SK-N-MC (cell line): Measurements from ENCODE around the gene SPATS2L.

Source experiments
- EZH2 ChIP-seq: fragments of 200-600 bp; sonication (generic); IDR thresholded peaks from one replicate; pipeline ENCODE4 v1.6.1; 2017; ENCODE audit warnings: antibody characterized with exemption
- POLR2AphosphoS5 ChIP-seq: IDR thresholded peaks from 2 replicates; pipeline ENCODE4 v1.6.1; 2012; ENCODE audit warnings: mild to moderate bottlenecking, low read depth, low read length, borderline replicate concordance

DNA sequence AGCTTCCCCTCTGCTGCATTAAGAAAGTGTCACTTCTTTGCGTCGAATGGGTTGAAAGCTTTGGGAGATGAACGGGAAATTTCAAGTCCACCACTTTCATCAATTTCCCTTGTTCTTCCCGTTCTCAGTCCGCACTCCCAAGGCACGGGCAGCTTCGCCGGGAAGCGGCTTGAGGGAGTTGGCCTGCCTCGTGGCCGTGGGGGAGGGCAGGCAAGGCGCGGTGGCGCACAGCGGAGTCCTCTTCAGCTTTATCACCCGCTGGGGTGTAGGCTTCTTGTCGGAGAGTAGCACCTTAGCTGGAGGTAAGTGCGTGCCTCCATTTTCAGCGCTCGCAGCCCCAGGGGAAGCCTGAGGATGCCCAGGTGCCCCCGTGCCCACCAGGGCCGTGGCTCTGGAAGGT lies 183.5 kb downstream of the SPATS2L start:
- no peak for TF ChIP-seq EZH2
- TF ChIP-seq POLR2AphosphoS5, result no peak
